HG02840 (cell line): ENCODE data around the gene ABI3BP.
"Not testable (repeated sequence)": the region's sequence is repeated elsewhere in the genome, so short reads cannot be mapped to it uniquely, and the experiment has no call there.

ENCODE experiments used
- ATAC-seq: cut with Tn5 transposase; IDR thresholded peaks from one replicate; pipeline ENCODE4 v1.9.1; 2021; ENCODE audit warnings: mild to moderate bottlenecking, moderate library complexity, moderate number of reproducible peaks; ENCODE audit not compliant: unreplicated experiment, low FRiP score

The ABI3BP gene

DNA sequence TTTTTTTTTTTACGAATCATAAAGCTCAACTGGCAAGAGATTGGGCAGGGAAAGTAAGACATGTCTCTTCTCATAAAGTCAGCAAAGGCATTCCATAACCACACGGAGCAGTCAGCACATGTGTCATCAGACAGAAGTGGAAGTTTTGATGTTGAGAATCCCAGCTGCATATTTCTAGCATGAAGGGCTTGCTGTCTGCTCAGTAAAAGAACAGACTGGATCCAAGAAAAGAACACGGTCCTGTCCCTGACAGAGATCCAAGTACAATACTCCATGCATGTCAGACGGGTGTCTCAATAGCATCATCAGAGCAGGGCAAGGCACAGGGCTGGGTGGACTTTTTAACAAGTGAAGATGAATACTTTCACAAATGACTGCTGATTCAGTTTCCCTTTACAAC, 38.2 kb downstream of the ABI3BP start:
- no peak for ATAC-seq

DNA sequence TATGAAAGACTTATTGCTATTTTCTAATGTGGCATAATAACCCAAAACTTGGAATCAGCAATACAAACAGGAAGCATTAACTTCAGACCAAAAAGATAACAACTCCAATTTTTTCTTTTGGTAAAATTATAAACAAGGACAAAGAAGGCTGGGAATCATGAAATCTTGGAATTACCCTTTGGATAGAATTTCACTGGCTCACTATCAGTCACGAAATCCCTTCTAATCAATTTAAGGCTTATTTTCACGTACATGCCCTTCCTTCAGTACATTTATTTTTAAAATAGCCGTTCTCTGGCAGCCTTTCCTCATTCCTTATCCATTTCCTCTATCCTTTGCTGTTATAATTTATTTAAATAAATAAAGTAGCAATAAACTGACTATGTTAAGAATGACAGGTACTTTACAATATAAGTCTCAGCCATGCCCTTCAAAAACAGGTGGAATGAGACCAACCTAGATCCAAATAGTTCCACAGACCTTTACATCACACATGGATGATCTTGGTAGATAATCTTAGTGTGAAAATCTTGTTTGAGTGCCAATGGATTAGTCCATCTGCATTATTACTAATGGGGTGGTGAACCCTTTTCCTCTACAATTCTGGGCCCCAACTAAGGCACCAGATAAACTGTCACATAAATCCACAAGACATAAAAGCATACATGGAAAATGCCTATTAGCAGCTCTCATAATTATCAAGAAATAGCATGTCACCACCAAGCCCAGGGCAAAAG, 38.9 kb downstream of the ABI3BP start:
- no peak for ATAC-seq

GRCh38 chr3:100953103-100953502, 40.1 kb downstream of the ABI3BP start:
- no peak for ATAC-seq

GRCh38 chr3:100947119-100947518, 46.1 kb downstream of the ABI3BP start:
- no peak for ATAC-seq

DNA sequence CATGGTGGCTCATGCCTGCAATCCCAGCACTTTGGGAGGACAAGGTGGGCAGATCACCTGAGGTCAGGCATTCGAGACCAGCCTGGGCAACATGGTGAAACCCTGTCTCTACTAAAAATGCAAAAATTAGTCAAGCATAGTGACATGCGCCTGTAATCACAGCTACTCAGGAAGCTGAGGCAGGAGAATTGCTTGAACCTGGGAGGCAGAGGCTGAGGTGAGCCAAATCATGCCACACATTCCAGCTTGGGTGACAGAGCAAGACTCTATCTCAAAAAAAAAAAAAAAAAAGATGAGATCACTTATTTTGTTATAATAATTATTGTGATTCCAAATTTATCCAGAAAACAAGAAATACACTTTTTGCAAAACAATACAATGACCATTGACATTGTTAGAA, 47.1 kb downstream of the ABI3BP start:
- not testable (repeated sequence) for ATAC-seq

DNA sequence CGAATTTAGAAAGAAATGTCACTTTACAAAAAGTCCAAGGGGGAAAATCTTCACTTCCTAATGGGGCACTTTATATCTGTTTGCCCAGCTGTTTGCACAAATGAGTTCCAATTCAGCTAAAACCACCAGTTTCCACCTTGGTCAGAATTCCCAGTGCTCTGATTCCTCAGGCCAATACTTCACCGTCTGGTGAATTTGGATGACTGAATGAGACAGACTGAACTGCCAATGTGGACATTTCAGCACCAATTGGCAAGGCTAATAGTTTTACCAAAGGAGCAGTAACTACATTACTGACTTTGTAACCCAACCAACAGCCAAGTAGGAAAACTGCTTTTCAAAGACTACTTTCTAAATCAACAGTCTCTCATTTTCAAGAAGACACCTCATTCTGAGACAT, 51.8 kb downstream of the ABI3BP start:
- no peak for ATAC-seq

DNA sequence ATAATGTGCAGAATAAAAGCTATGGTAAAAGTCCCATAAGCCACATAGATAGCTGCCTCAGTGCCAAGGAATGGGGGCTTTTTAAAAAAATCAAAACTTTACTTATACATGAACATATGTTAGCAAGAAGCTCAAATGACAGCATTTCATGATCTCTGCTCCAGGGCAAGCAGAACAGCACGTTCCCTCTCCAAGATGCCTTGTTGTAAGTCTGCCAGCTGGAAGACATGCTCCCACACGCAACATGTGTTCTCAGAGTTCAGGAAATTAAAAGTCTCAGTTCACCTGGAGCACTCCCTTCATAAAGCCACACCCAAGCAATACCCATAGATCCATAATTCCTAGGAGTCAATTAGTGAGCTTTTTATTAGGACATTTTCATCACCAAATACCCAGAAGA, 52.2 kb downstream of the ABI3BP start:
- no peak for ATAC-seq

- ATAC-seq, result no peak
Measured at GRCh38 chr3:100936931-100937330, 56.3 kb downstream of the ABI3BP start.

DNA sequence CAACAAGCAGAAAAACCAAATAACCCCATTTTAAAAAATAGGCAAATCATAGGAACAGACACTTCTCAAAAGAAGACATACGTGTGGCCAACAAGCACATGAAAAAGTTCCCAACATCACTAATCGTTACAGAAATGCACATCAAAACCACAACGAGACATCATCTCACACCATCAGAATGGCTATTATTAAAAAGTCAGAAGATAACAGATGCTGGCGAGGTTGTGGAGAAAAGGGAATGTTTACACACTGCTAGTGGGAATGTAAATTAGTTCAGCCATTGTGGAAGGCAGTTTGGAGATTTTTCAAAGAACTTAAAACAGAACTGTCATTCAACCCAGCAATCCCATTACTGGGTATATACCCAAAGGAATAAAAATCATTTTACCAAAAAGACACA, 60.7 kb downstream of the ABI3BP start:
- no peak for ATAC-seq

- no peak for ATAC-seq
Measured at GRCh38 chr3:100928638-100929428, 64.4 kb downstream of the ABI3BP start.

DNA sequence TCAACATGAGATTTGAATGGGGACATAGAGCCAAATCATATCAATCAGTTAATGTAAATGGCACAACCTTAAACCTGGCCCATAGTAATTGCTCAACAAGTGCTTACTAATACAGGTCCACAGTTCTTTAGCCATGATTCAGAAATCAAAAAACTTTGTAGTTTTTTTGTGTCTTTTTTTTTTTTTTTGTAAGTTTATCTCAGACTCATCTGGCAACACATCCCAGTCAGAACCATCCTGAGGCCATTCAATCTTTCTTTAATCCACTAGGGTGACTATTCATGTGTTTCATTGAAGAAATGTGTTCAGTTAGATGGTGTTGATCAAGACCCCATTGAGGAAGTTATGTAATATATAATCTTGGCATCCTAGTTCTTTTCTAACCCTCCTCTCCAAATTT, 65.4 kb downstream of the ABI3BP start:
- ATAC-seq, result no peak

- no peak for ATAC-seq
Measured at GRCh38 chr3:100915706-100916495, 77.3 kb downstream of the ABI3BP start.

DNA sequence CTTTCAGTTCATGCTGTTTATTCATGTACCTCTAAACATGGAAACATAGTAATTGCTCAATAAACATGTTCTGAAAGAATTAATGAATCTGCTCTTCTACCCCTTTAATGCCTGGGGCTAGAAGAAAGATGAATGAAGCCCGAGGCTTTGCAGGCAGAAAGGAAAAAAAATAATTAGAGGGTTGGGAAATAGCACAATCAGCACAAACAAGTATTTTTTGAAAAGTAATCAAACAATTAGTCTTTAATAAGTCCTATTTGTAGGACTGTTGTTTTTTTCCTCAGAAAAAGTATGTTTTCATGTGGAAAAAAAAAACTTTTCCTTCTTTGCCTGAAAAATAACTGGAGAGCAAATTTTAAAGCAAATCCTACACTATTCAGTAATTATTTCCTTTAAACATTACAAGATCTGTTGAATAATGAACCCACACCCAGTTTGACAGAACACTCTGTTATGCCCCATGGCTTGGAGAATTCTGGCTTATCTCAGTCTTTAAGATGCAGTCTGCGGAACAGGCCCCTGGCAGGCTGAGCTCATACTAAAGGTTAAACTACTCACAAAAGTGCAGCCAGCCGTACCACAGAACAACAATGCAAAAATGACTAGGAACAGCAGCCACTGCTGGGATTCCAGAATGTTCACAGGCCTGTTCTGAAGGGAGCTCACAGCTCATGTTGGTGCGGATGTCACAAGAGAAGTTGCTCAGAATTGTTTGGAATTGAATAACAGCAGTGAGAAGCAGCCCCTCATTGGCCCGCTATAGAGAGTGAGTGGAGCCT, 79.2 kb downstream of the ABI3BP start:
- no peak for ATAC-seq

DNA sequence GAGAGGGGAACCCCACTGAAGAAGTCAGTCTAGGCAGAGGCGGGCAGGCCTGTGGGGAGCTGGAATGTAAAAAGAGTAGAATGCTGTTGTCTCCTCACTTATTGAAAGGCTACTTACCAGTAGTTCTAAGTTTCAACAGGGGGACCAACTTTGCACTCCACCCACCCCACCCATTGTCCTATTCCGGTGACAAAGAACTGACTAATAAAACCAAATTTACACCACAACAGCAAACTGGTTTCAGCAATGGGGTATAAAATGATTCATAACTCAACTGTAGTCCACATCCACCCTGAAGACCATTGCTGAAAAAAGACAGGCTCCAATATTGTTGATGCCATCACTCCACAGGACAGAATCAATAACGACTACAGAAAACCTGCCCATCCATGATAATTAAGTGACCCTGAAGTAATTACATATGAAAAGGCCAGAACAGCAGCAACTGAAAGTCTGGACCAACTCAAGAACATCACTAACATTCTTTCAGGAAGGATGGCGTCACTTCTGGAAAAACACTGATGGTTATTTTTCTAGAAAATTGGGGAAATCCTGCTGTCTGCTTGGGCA, 80.2 kb downstream of the ABI3BP start:
- no peak for ATAC-seq

DNA sequence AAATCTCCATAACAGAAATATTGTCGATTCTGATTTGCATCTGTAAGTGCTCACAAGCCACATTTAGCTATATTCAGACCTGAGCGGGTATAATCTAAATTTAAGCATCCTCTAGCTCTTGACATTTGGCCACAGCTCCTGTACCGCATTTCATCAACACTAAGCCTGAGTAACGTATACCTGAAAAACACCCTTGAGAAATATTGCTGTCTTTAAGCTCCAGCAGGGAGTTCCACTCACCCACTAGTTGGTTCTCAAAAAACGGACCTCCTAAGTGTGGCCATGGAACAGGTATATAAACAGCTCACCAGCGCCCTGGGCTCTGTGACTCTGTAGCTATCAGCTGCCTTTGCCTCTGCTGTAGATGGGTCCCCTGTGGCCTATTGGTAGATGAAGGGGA, 80.7 kb downstream of the ABI3BP start:
- no peak for ATAC-seq

DNA sequence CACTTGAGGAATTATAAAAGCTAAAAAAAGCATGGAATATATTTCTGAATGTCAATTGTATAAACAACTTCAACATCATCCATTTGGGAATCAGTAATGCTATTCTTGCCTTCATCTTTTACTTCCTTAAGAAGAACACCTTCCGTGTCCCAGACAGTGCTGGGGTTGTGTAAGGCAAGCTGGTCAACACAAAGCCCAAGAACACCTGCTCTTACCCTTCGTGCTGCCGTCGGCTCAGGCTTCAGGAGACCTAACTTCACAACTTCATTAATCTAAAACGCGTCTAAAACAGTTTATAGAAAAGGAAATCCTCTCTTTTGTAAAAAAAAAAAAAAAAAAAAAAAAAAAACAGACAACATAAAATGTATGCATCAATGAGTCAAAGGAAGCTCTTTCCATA, 81.3 kb downstream of the ABI3BP start:
- no peak for ATAC-seq

GRCh38 chr3:100910986-100911385, 82.2 kb downstream of the ABI3BP start:
- ATAC-seq, result no peak

DNA sequence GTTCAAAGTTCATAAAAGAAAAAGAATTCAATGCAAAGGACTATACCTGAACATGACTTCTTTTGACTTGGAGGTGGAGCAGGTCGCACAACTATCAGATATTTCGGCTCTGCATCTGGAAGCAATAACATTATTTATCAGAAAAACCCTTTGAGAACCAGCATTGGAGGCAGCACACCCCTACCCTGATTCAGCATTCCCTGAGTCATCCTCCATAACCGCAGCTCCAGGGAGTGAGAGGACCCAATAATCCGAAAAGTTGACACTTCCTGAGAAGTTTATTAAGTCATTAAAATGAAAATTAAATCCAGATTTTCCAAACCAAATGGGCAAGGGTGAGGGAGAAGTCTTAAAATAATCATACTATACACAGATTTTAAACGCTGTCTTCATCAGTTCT, 90.6 kb downstream of the ABI3BP start:
- ATAC-seq, result no peak

- no peak for ATAC-seq
Measured at GRCh38 chr3:100900671-100901335, 92.4 kb downstream of the ABI3BP start.
